ENCODE measurements around the gene KCNJ16. TPM values are rescaled to one million over a fixed set of nuclear protein-coding genes. Genes with fewer than 3 reads are reported as not detected.

KCNJ16 gene
- total RNA-seq, 3 donors from 2014 or later, result 0.32 to 18.6 (median 1.3) TPM

GRCh38 chr17:70134777-70135176 is 59.8 kb downstream of the KCNJ16 start:
- peaks cover 3 to 5% of the 10 kb centered on the region in 2 donors for H3K4me1 ChIP-seq
- intact Hi-C loops (cut with DNase I; ENCODE audit: low total_unique reads), result no loop called here
- no peak for DNase-seq (ENCODE audit: low spot score in 2 of 2)
- H3K27me3 ChIP-seq, result peaks cover 0 to 3% of the 10 kb centered on the region in 2 donors
- H3K27ac ChIP-seq, result no peak overlapping the region
- H3K36me3 ChIP-seq, result no peaks in the 10 kb centered on the region
- no peak overlapping the region for H3K4me3 ChIP-seq
- H3K9me3 ChIP-seq, result no peaks in the 10 kb centered on the region
- TF ChIP-seq POLR2AphosphoS5 (IDR thresholded peaks at IDR 0.05) (no peak), POLR2A (IDR thresholded peaks at IDR 0.05) (no peak), CTCF (IDR thresholded peaks at IDR 0.05) (no peak)

- H3K4me3 ChIP-seq, result no peak overlapping the region
These were observed 61.1 kb downstream of the KCNJ16 start for GRCh38 chr17:70136131-70136530.

GRCh38 chr17:70137451-70138230 is 62.6 kb downstream of the KCNJ16 start:
- Histone ChIP-seq H3K27ac (peak overlapping the region; percentile 90 to 92), H3K9me3 (no peaks in the 10 kb centered on the region), H3K4me3 (peak overlapping the region; percentile 28 to 59 (median 36)), H3K36me3 (no peaks in the 10 kb centered on the region), H3K4me1 (peaks cover 0 to 3% of the 10 kb centered on the region in 2 donors), H3K27me3 (peaks cover 0 to 1% of the 10 kb centered on the region in 2 donors)
- intact Hi-C loops (cut with DNase I; ENCODE audit: low total_unique reads), result no loop called here
- DNase-seq (ENCODE audit: low spot score in 2 of 2), result peak in 1 of 2 donors; percentile 76
- TF ChIP-seq CTCF (IDR thresholded peaks at IDR 0.05), result no peak
- no peak for TF ChIP-seq POLR2A (IDR thresholded peaks at IDR 0.05)
- peak; percentile 74 to 80 (median 79) for TF ChIP-seq POLR2AphosphoS5 (IDR thresholded peaks at IDR 0.05)

More at GRCh38 chr17:70136131-70136530, 61.1 kb downstream of the KCNJ16 start:
- TF ChIP-seq POLR2A (IDR thresholded peaks at IDR 0.05) (no peak), POLR2AphosphoS5 (IDR thresholded peaks at IDR 0.05) (no peak), CTCF (IDR thresholded peaks at IDR 0.05) (no peak)
- intact Hi-C loops (cut with DNase I; ENCODE audit: low total_unique reads), result no loop called here
- Histone ChIP-seq H3K36me3 (no peaks in the 10 kb centered on the region), H3K27me3 (peaks cover 0 to 3% of the 10 kb centered on the region in 2 donors), H3K9me3 (no peaks in the 10 kb centered on the region), H3K27ac (peak overlapping the region in 1 of 2 donors; percentile 90), H3K4me1 (peaks cover 0 to 3% of the 10 kb centered on the region in 2 donors)
- no peak for DNase-seq (ENCODE audit: low spot score in 2 of 2)

GRCh38 chr17:70138291-70138865 is 63.4 kb downstream of the KCNJ16 start:
- TF ChIP-seq POLR2AphosphoS5 (IDR thresholded peaks at IDR 0.05) (no peak), POLR2A (IDR thresholded peaks at IDR 0.05) (no peak), CTCF (IDR thresholded peaks at IDR 0.05) (no peak)
- Histone ChIP-seq H3K4me1 (peaks cover 0 to 3% of the 10 kb centered on the region in 2 donors), H3K36me3 (no peaks in the 10 kb centered on the region), H3K9me3 (no peaks in the 10 kb centered on the region), H3K27me3 (no peaks in the 10 kb centered on the region), H3K27ac (peak overlapping the region; percentile 90 to 92), H3K4me3 (no peak overlapping the region)
- intact Hi-C loops (cut with DNase I; ENCODE audit: low total_unique reads), result no loop called here
- no peak for DNase-seq (ENCODE audit: low spot score in 2 of 2)

- peaks cover 0 to 3% of the 10 kb centered on the region in 2 donors for H3K4me1 ChIP-seq
- no peaks in the 10 kb centered on the region for H3K9me3 ChIP-seq
- H3K27me3 ChIP-seq, result no peaks in the 10 kb centered on the region
- H3K36me3 ChIP-seq, result no peaks in the 10 kb centered on the region
- no peak for TF ChIP-seq CTCF (IDR thresholded peaks at IDR 0.05)
- no peak for TF ChIP-seq POLR2A (IDR thresholded peaks at IDR 0.05)
- no peak for TF ChIP-seq POLR2AphosphoS5 (IDR thresholded peaks at IDR 0.05)
- no peak overlapping the region for H3K4me3 ChIP-seq
- DNase-seq (ENCODE audit: low spot score in 2 of 2), result no peak
- no peak overlapping the region for H3K27ac ChIP-seq
- intact Hi-C loops (cut with DNase I; ENCODE audit: low total_unique reads), result no loop called here
These were observed 64.5 kb downstream of the KCNJ16 start for GRCh38 chr17:70139449-70139993.

All from breast epithelium (tissue), 4 donors.